ENCODE results near the gene CDH23. TPM values are rescaled to one million over a fixed set of nuclear protein-coding genes. Genes with fewer than 3 reads are reported as not detected.

CDH23 gene
- total RNA-seq, 1 donor: 0.36 TPM

- H3K4me1 ChIP-seq (ENCODE audit: insufficient read depth, low read length): no peaks in the 10 kb centered on the region
- H3K9me3 ChIP-seq (ENCODE audit: low read depth, low read length): no peaks in the 10 kb centered on the region
- H3K4me2 ChIP-seq (ENCODE audit: insufficient read depth, low read length): no peak overlapping the region
- peaks cover 24% of the 10 kb centered on the region for H4K20me1 ChIP-seq (ENCODE audit: insufficient read depth, low read length)
- H3K4me3 ChIP-seq (ENCODE audit: insufficient read depth, low read length): no peak overlapping the region
- no peak overlapping the region for H2AFZ ChIP-seq (ENCODE audit: low read length)
- no peaks in the 10 kb centered on the region for H3K79me2 ChIP-seq (ENCODE audit: insufficient read depth, low read length)
- TF ChIP-seq CTCF (IDR thresholded peaks at IDR 0.05; ENCODE audit: extremely low read depth, low read depth, low read length): no peak
- DNase-seq (ENCODE audit: insufficient read length, low spot score, missing footprints): peak; percentile 81
- peaks cover 27% of the 10 kb centered on the region for H3K36me3 ChIP-seq (ENCODE audit: insufficient read depth, low read length)
- no peak overlapping the region for H3K27ac ChIP-seq (ENCODE audit: low read depth, low read length)
- no peaks in the 10 kb centered on the region for H3K27me3 ChIP-seq (ENCODE audit: insufficient read depth, low read length)
Measured at GRCh38 chr10:71812913-71813590, 416.3 kb downstream of the CDH23 start.

GRCh38 chr10:71814922-71815411 lies 418.2 kb downstream of the CDH23 start:
- peaks cover 24% of the 10 kb centered on the region for H4K20me1 ChIP-seq (ENCODE audit: insufficient read depth, low read length)
- H3K4me3 ChIP-seq (ENCODE audit: insufficient read depth, low read length): no peak overlapping the region
- no peak overlapping the region for H2AFZ ChIP-seq (ENCODE audit: low read length)
- peak; percentile 85 for DNase-seq (ENCODE audit: insufficient read length, low spot score, missing footprints)
- no peaks in the 10 kb centered on the region for H3K4me1 ChIP-seq (ENCODE audit: insufficient read depth, low read length)
- H3K4me2 ChIP-seq (ENCODE audit: insufficient read depth, low read length): no peak overlapping the region
- TF ChIP-seq CTCF (IDR thresholded peaks at IDR 0.05; ENCODE audit: extremely low read depth, low read depth, low read length): no peak
- no peaks in the 10 kb centered on the region for H3K79me2 ChIP-seq (ENCODE audit: insufficient read depth, low read length)
- H3K27ac ChIP-seq (ENCODE audit: low read depth, low read length): no peak overlapping the region
- peaks cover 45% of the 10 kb centered on the region for H3K36me3 ChIP-seq (ENCODE audit: insufficient read depth, low read length)
- H3K27me3 ChIP-seq (ENCODE audit: insufficient read depth, low read length): no peaks in the 10 kb centered on the region
- H3K9me3 ChIP-seq (ENCODE audit: low read depth, low read length): no peaks in the 10 kb centered on the region

GRCh38 chr10:71815515-71816130 lies 418.9 kb downstream of the CDH23 start:
- no peak for TF ChIP-seq CTCF (IDR thresholded peaks at IDR 0.05; ENCODE audit: extremely low read depth, low read depth, low read length)

GRCh38 chr10:71816421-71816851 lies 419.7 kb downstream of the CDH23 start:
- Histone ChIP-seq H3K27ac (ENCODE audit: low read depth, low read length) (no peak overlapping the region), H2AFZ (ENCODE audit: low read length) (no peak overlapping the region), H3K36me3 (ENCODE audit: insufficient read depth, low read length) (peaks cover 60% of the 10 kb centered on the region), H4K20me1 (ENCODE audit: insufficient read depth, low read length) (peaks cover 25% of the 10 kb centered on the region), H3K4me3 (ENCODE audit: insufficient read depth, low read length) (no peak overlapping the region), H3K4me1 (ENCODE audit: insufficient read depth, low read length) (no peaks in the 10 kb centered on the region), H3K4me2 (ENCODE audit: insufficient read depth, low read length) (no peak overlapping the region), H3K27me3 (ENCODE audit: insufficient read depth, low read length) (no peaks in the 10 kb centered on the region), H3K79me2 (ENCODE audit: insufficient read depth, low read length) (peaks cover 3% of the 10 kb centered on the region), H3K9me3 (ENCODE audit: low read depth, low read length) (no peaks in the 10 kb centered on the region)
- peak; percentile 69 for DNase-seq (ENCODE audit: insufficient read length, low spot score, missing footprints)
- no peak for TF ChIP-seq CTCF (IDR thresholded peaks at IDR 0.05; ENCODE audit: extremely low read depth, low read depth, low read length)

More at GRCh38 chr10:71815515-71816130, 418.9 kb downstream of the CDH23 start:
- Histone ChIP-seq H3K4me3 (ENCODE audit: insufficient read depth, low read length) (no peak overlapping the region), H4K20me1 (ENCODE audit: insufficient read depth, low read length) (peaks cover 24% of the 10 kb centered on the region), H3K4me1 (ENCODE audit: insufficient read depth, low read length) (no peaks in the 10 kb centered on the region), H3K27ac (ENCODE audit: low read depth, low read length) (no peak overlapping the region), H3K9me3 (ENCODE audit: low read depth, low read length) (no peaks in the 10 kb centered on the region), H2AFZ (ENCODE audit: low read length) (no peak overlapping the region), H3K4me2 (ENCODE audit: insufficient read depth, low read length) (no peak overlapping the region), H3K27me3 (ENCODE audit: insufficient read depth, low read length) (no peaks in the 10 kb centered on the region), H3K36me3 (ENCODE audit: insufficient read depth, low read length) (peaks cover 51% of the 10 kb centered on the region), H3K79me2 (ENCODE audit: insufficient read depth, low read length) (no peaks in the 10 kb centered on the region)
- peak; percentile 91 for DNase-seq (ENCODE audit: insufficient read length, low spot score, missing footprints)
